Subcutaneous adipose tissue (tissue), 4 donors: Measurements from ENCODE around the gene HSPA12A. TPM values are rescaled to one million over a fixed set of nuclear protein-coding genes. Genes with fewer than 3 reads are reported as not detected.

Experiments used
- CTCF ChIP-seq: fragments of 450-650 bp; IDR thresholded peaks from one replicate; pipeline ENCODE4 v1.5.1; 2016; ENCODE audit warnings: low read depth, mild to moderate bottlenecking, control low read depth, antibody characterized with exemption, moderate library complexity
- total RNA-seq, 4 donors: library from RNA; depleted of rRNA; stranded (reverse); fragments of >200 nt; gene quantifications; one replicate each; pipeline ENCODE4 v1.1.0, GENCODE V29; 2016

Gene HSPA12A
- total RNA-seq, 4 donors from 2014 or later: 18.0 to 41.3 (median 25.4) TPM

DNA sequence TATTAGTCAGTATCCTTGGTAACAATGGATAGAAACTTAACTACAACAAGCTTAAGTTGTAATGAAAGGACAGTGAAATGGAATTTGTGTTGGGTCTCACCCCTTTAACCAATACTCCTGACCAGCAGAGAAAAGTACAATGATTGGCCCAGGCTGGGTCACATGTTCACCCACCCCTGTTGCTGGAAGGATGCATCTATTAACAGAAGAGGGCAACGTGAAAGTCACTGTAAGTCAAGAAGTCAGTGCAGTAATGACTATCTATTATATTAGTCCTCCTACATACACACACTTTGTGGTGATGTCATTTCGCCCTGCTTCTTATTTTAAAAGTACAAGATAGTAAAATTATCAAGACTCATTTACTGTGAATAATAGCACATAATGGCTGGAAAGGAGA, 105.4 kb downstream of the HSPA12A start:
- TF ChIP-seq CTCF: no peak

DNA sequence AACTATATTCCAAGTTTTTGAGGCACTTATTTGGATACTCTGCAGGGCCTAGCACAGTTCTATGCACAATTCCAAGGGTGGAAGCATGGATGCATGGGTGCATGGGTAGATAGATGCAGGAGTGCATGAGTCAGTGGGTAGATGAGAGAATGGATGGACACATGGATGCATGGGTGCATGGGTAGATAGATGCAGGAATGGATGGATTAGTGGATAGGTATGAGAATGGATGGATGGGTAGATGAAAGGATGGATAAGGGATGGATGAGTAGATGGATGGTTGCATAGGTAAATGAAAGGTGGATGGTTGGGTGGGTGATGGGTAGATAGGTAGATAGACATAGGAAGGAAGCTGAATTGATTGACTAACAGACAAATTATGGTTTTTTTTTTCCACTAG, 106.0 kb downstream of the HSPA12A start:
- no peak for TF ChIP-seq CTCF

GRCh38 chr10:116634126-116634975, 108.0 kb downstream of the HSPA12A start:
- TF ChIP-seq CTCF: no peak

- no peak for TF ChIP-seq CTCF
Observed at GRCh38 chr10:116633216-116633600, 109.2 kb downstream of the HSPA12A start.

DNA sequence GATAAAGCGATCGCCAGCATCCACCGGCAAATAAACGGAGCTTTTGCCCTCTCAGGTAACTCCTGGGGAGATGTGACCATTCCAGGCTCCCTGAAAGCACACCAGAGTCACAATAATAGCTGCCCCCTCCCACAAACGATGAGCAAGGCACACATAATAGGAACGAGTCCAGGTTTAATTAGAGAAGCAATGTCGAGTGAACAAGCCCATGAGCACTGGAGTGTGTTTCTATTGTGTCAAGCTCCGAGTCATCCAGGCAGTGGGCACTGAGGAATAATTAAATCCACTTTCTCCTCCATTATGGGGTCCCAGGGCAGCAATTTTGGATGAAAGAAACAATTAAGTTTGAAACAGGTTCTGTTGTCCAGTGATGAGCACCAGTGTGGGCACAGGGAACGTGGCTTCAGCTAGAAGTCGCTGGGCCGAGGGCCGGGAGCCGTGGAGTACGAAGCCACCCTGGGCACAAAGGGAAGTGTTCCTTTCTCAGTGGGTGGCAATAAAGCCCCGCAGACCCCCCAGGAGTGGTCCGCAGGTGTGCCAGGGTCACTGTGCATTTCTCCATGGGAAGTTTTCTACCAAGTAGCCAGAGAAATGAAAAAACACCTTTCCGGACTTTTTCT, 109.7 kb downstream of the HSPA12A start:
- no peak for TF ChIP-seq CTCF

DNA sequence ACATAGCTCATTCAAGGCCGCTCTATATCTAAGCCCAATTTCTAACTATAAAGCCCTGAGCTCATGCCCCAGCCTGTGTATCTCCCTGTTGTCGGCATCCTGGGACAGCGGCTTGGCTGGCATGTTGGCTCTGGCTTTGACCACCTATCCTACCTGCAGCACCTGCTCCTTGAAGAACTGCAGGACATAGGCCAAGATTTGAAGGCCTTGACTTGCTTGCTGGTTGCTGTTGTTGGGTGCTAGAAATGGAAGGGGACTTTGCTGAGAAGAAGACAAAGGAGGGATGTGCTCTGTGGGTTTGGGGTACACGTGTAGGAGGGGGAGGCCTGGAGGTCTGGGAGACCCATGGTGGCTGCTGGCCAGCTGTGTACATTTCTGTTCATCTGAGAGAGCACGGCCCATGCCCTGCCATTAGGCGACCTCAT, 110.5 kb downstream of the HSPA12A start:
- TF ChIP-seq CTCF: no peak

DNA sequence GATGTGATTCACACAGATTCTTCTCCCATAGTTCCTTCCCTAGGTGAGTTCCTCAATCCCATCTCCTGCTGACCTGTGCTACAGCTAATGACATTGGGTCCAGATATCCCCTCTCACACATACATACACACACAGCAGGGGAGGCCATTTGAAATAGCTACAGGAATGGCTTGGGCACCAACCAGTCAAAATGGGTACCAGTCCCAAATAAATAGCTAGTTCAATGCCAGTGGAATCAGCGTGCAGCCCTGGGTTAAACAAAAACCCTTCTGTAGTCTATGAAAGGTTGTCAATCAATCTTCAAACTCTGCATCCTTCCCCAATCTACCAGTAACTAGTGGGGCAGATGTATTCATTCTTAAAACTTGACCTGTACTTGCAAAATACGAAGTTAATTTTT, 112.3 kb downstream of the HSPA12A start:
- TF ChIP-seq CTCF: no peak
